ENCODE measurements around the gene SNPH. TPM values are rescaled to one million over a fixed set of nuclear protein-coding genes. Genes with fewer than 3 reads are reported as not detected.

The SNPH gene
- total RNA-seq, 6 experiments from 2014 or later, result 12.0 to 15.3 (median 13.3) TPM

DNA sequence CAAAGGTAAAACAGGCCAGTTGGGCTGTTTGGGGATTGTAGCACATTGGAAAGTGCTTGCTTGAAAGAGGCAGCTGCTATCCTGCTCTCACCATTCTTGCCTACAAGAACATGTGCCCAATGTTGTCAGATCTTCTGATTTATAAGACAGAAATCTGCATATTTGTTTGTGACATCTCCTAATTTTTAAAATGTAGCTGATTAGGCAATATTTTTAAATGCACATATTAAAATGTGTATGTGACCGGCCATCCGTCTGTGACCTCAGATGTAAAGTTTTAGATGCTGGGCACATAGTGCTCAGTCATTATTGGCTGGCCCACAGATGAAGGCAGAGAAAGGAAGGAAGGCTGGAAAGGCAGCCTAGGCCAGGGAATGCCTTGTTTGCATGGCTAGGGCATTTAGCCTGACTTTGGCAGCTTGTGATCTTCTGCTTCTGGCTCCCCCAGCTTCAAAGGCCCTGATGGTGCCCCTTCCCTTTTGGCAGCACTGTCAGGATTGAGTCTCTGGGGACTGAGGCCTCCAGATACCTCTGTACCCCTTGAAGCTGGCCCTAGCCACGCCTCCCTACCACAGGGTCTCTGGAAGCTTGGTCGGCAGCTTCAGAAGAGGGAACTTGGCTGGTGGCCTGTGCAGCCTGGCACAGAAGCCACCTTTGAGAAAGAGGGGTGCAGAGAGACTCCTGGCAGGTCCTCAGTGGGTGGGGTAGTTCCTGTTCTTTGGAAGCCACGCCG, 6.4 kb downstream of the SNPH start:
- Mint-ChIP-seq H3K27me3 (ENCODE audit: insufficient read depth) (no peaks in the 10 kb centered on the region; the same call in 1 of the 2 replicates), H3K36me3 (ENCODE audit: low read depth) (no peaks in the 10 kb centered on the region), H3K9me3 (no peaks in the 10 kb centered on the region), H3K4me1 (ENCODE audit: low read depth) (peaks cover 16% of the 10 kb centered on the region), H3K27ac (no peak overlapping the region), H3K4me3 (no peak overlapping the region)
- DNase-seq, result no peak
- no peak for TF ChIP-seq CTCF (IDR thresholded peaks at IDR 0.05)

DNA sequence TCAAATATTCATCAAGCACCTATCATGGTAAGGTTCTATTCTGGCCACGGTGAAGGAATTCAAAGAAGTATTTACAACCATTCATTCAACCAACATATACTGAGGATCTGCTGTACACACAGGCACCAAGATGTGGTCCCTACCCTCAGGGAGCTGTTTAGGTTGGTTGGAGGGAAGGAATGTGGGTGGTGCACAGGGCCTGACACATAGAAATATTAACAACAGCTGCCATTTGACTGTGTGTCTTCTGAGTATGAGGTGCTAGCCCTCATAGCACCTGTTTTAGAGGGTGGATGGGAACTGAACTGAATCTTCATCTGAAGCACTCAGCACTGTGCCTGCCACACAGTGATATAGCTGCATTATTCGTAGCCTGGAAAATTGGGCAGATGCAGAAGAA, 7.3 kb downstream of the SNPH start:
- no peak for DNase-seq
- H3K4me3 Mint-ChIP-seq, result no peak overlapping the region
- no peaks in the 10 kb centered on the region for H3K36me3 Mint-ChIP-seq (ENCODE audit: low read depth)
- H3K9me3 Mint-ChIP-seq, result no peaks in the 10 kb centered on the region
- no peaks in the 10 kb centered on the region; the same call in 1 of the 2 replicates for H3K27me3 Mint-ChIP-seq (ENCODE audit: insufficient read depth)
- no peak overlapping the region for H3K27ac Mint-ChIP-seq
- H3K4me1 Mint-ChIP-seq (ENCODE audit: low read depth), result peaks cover 8% of the 10 kb centered on the region
- TF ChIP-seq CTCF (IDR thresholded peaks at IDR 0.05), result no peak

- Mint-ChIP-seq H3K4me3 (no peak overlapping the region), H3K36me3 (ENCODE audit: low read depth) (no peaks in the 10 kb centered on the region), H3K4me1 (ENCODE audit: low read depth) (peaks cover 7% of the 10 kb centered on the region), H3K27me3 (ENCODE audit: insufficient read depth) (no peaks in the 10 kb centered on the region; the same call in 1 of the 2 replicates), H3K27ac (no peak overlapping the region), H3K9me3 (no peaks in the 10 kb centered on the region)
- TF ChIP-seq CTCF (IDR thresholded peaks at IDR 0.05), result no peak
- DNase-seq, result no peak
These were observed 8.6 kb downstream of the SNPH start for GRCh38 chr20:1274485-1275311.

GRCh38 chr20:1275919-1276318, 9.8 kb downstream of the SNPH start:
- peaks cover 15% of the 10 kb centered on the region for H3K4me1 Mint-ChIP-seq (ENCODE audit: low read depth)
- no peak for TF ChIP-seq CTCF (IDR thresholded peaks at IDR 0.05)
- no peaks in the 10 kb centered on the region for H3K9me3 Mint-ChIP-seq
- H3K27me3 Mint-ChIP-seq (ENCODE audit: insufficient read depth), result no peaks in the 10 kb centered on the region; the same call in 1 of the 2 replicates
- no peaks in the 10 kb centered on the region for H3K36me3 Mint-ChIP-seq (ENCODE audit: low read depth)
- no peak overlapping the region for H3K27ac Mint-ChIP-seq
- no peak overlapping the region for H3K4me3 Mint-ChIP-seq
- DNase-seq, result no peak

GRCh38 chr20:1277529-1278322, 11.6 kb downstream of the SNPH start:
- no peaks in the 10 kb centered on the region for H3K9me3 Mint-ChIP-seq
- no peaks in the 10 kb centered on the region; the same call in 1 of the 2 replicates for H3K27me3 Mint-ChIP-seq (ENCODE audit: insufficient read depth)
- H3K4me3 Mint-ChIP-seq, result no peak overlapping the region
- no peak for DNase-seq
- no peak overlapping the region for H3K27ac Mint-ChIP-seq
- no peak for TF ChIP-seq CTCF (IDR thresholded peaks at IDR 0.05)
- H3K4me1 Mint-ChIP-seq (ENCODE audit: low read depth), result peaks cover 15% of the 10 kb centered on the region
- H3K36me3 Mint-ChIP-seq (ENCODE audit: low read depth), result no peaks in the 10 kb centered on the region

Measured in HFFc6 (cell line).